DOHH2 (cell line): ENCODE results near the gene CLCN6.

ENCODE experiments used
- H3F3A ChIP-seq: fragments of 200-600 bp; sonication (generic), shearing (Covaris generic); 2 replicates; pipeline ENCODE4 v1.6.0; 2016; ENCODE audit warnings: antibody characterized with exemption, mild to moderate bottlenecking; ENCODE audit not compliant: control insufficient read depth, insufficient read depth
- H3K27ac ChIP-seq: fragments of 200-600 bp; sonication (generic); 2 replicates; pipeline ENCODE4 v1.5.1; 2014; ENCODE audit warnings: low read depth, mild to moderate bottlenecking, low read length, moderate library complexity
- H3K27me3 ChIP-seq: fragments of 200-600 bp; sonication (generic); 2 replicates; pipeline ENCODE4 v1.6.1; 2014; ENCODE audit warnings: mild to moderate bottlenecking, low read length, mixed read lengths; ENCODE audit not compliant: control insufficient read depth
- H3K36me3 ChIP-seq: fragments of 200-600 bp; sonication (generic); 2 replicates; pipeline ENCODE4 v1.6.1; 2014; ENCODE audit warnings: mild to moderate bottlenecking, low read length, moderate library complexity, mixed read lengths; ENCODE audit not compliant: control insufficient read depth
- H3K4me1 ChIP-seq: fragments of 200-600 bp; sonication (generic); 2 replicates; pipeline ENCODE4 v1.6.1; 2014; ENCODE audit warnings: mild to moderate bottlenecking, low read length, mixed read lengths; ENCODE audit not compliant: control insufficient read depth
- H3K4me2 ChIP-seq: fragments of 200-600 bp; sonication (generic); 2 replicates; pipeline ENCODE4 v1.6.0; 2014; ENCODE audit warnings: mild to moderate bottlenecking, low read length, moderate library complexity
- H3K4me3 ChIP-seq: fragments of 200-600 bp; sonication (generic); 2 replicates; pipeline ENCODE4 v1.5.1; 2014; ENCODE audit warnings: mild to moderate bottlenecking, low read length, mixed read lengths
- H3K79me2 ChIP-seq: fragments of 200-600 bp; sonication (generic); 2 replicates; pipeline ENCODE4 v1.6.1; 2014; ENCODE audit warnings: mild to moderate bottlenecking, low read length, mixed read lengths; ENCODE audit not compliant: control insufficient read depth
- H3K9me2 ChIP-seq: fragments of 200-600 bp; sonication (generic); replicated peaks from 2 replicates; pipeline ENCODE4 v1.6.1; 2014; ENCODE audit warnings: mild to moderate bottlenecking, low read length, mixed read lengths; ENCODE audit not compliant: control insufficient read depth
- H3K9me3 ChIP-seq: fragments of 200-600 bp; sonication (generic); 2 replicates; pipeline ENCODE4 v1.6.1; 2014; ENCODE audit warnings: antibody characterized with exemption, low read length, mixed read lengths; ENCODE audit not compliant: control insufficient read depth, insufficient read depth
- H4K20me1 ChIP-seq: fragments of 200-600 bp; sonication (generic); 2 replicates; pipeline ENCODE4 v1.6.0; 2014; ENCODE audit warnings: low read depth, mild to moderate bottlenecking, antibody characterized with exemption, low read length, moderate library complexity; ENCODE audit not compliant: control insufficient read depth, insufficient read depth
- CTCF ChIP-seq: fragments of 200-600 bp; sonication (generic); IDR thresholded peaks from one replicate; pipeline ENCODE4 v1.5.1; 2014; ENCODE audit warnings: antibody characterized with exemption, mild to moderate bottlenecking, low read depth, low read length; ENCODE audit not compliant: poor library complexity, severe bottlenecking
- EZH2phosphoT487 ChIP-seq: fragments of 200-600 bp; sonication (generic); IDR thresholded peaks from 2 replicates; pipeline ENCODE4 v1.6.1; 2017; ENCODE audit warnings: borderline replicate concordance, mild to moderate bottlenecking, antibody characterized with exemption, low read length, moderate library complexity, mixed read lengths

The CLCN6 gene

GRCh38 chr1:11823366-11824137 is 17.6 kb downstream of the CLCN6 start:
- H3F3A ChIP-seq, result no peaks in the 10 kb centered on the region; the same call in 1 of the 2 replicates
- H3K36me3 ChIP-seq, result peaks cover 86% of the 10 kb centered on the region
- no peaks in the 10 kb centered on the region for H3K9me3 ChIP-seq
- no peak for TF ChIP-seq CTCF
- TF ChIP-seq EZH2phosphoT487, result no peak
- H3K27ac ChIP-seq, result no peak overlapping the region
- no peaks in the 10 kb centered on the region for H3K79me2 ChIP-seq
- H3K27me3 ChIP-seq, result no peaks in the 10 kb centered on the region
- H3K4me1 ChIP-seq, result peaks cover 3% of the 10 kb centered on the region; the same call in 1 of the 2 replicates
- no peak overlapping the region for H3K4me3 ChIP-seq
- H3K9me2 ChIP-seq, result no peaks in the 10 kb centered on the region
- no peak overlapping the region for H3K4me2 ChIP-seq
- H4K20me1 ChIP-seq, result no peaks in the 10 kb centered on the region

GRCh38 chr1:11825131-11825530 is 19.1 kb downstream of the CLCN6 start:
- Histone ChIP-seq H3K9me2 (no peaks in the 10 kb centered on the region), H3K4me1 (no peaks in the 10 kb centered on the region), H4K20me1 (no peaks in the 10 kb centered on the region), H3K4me2 (no peak overlapping the region), H3K9me3 (no peaks in the 10 kb centered on the region), H3K27ac (no peak overlapping the region), H3K4me3 (no peak overlapping the region), H3K79me2 (no peaks in the 10 kb centered on the region), H3K36me3 (peaks cover 86% of the 10 kb centered on the region), H3F3A (no peaks in the 10 kb centered on the region; the same call in 1 of the 2 replicates), H3K27me3 (no peaks in the 10 kb centered on the region)
- TF ChIP-seq EZH2phosphoT487, result no peak
- no peak for TF ChIP-seq CTCF

GRCh38 chr1:11826946-11827345 is 21.0 kb downstream of the CLCN6 start:
- peaks cover 83% of the 10 kb centered on the region for H3K36me3 ChIP-seq

More at GRCh38 chr1:11826946-11827345, 21.0 kb downstream of the CLCN6 start:
- Histone ChIP-seq H3K4me1 (no peaks in the 10 kb centered on the region), H3K79me2 (no peaks in the 10 kb centered on the region), H3K4me3 (no peak overlapping the region), H3K4me2 (no peak overlapping the region), H3F3A (no peaks in the 10 kb centered on the region; the same call in 1 of the 2 replicates), H4K20me1 (no peaks in the 10 kb centered on the region), H3K9me2 (no peaks in the 10 kb centered on the region), H3K27ac (no peak overlapping the region), H3K9me3 (no peaks in the 10 kb centered on the region), H3K27me3 (no peaks in the 10 kb centered on the region)
- TF ChIP-seq EZH2phosphoT487 (no peak), CTCF (no peak)
